HepG2 (cell line): ENCODE measurements around the gene PIP4K2B. TPM values are rescaled to one million over a fixed set of nuclear protein-coding genes. Genes with fewer than 3 reads are reported as not detected.
A peak's percentile ranks its signal among the peaks of the same experiment; 100 is the strongest.

Source experiments
- AKAP8 ChIP-seq: sonication (generic); formaldehyde crosslinking; IDR thresholded peaks from 2 replicates; pipeline ENCODE4 v1.5.1; 2020; ENCODE audit warnings: mild to moderate bottlenecking, missing genetic modification reagents
- EED ChIP-seq: sonication (generic); formaldehyde crosslinking; IDR thresholded peaks from 2 replicates; pipeline ENCODE4 v1.5.0; 2020; ENCODE audit warnings: mild to moderate bottlenecking, missing genetic modification reagents
- GFI1 ChIP-seq: sonication (generic); formaldehyde crosslinking; IDR thresholded peaks from 2 replicates; pipeline ENCODE4 v1.5.0; 2020; ENCODE audit warnings: missing genetic modification reagents, mild to moderate bottlenecking, borderline replicate concordance
- IKZF4 ChIP-seq: sonication (generic); formaldehyde crosslinking; IDR thresholded peaks from 2 replicates; pipeline ENCODE4 v1.5.1; 2020; ENCODE audit warnings: borderline replicate concordance, mild to moderate bottlenecking, low read depth, missing genetic modification reagents; ENCODE audit errors: not compliant biosample characterization
- KDM2A ChIP-seq: sonication (generic); formaldehyde crosslinking; IDR thresholded peaks from 2 replicates; pipeline ENCODE4 v1.4.0; 2020; ENCODE audit warnings: low read depth, missing genetic modification reagents, borderline replicate concordance
- KDM5A ChIP-seq: fragments of 200-600 bp; sonication (generic); IDR thresholded peaks from 2 replicates; pipeline ENCODE4 v1.7.0; 2018; ENCODE audit warnings: antibody characterized with exemption, mild to moderate bottlenecking, low read length, borderline replicate concordance
- RBM22 ChIP-seq: fragments of 200-400 bp; formaldehyde crosslinking; optimal IDR thresholded peaks from 2 replicates; pipeline ENCODE3; 2017; ENCODE audit warnings: mild to moderate bottlenecking, low read length, moderate library complexity
- RXRA ChIP-seq: sonication (generic); formaldehyde crosslinking; IDR thresholded peaks from 2 replicates; pipeline ENCODE4 v1.5.1; 2020; ENCODE audit warnings: missing genetic modification reagents
- TFDP2 ChIP-seq: sonication (generic); formaldehyde crosslinking; IDR thresholded peaks from 2 replicates; pipeline ENCODE4 v1.4.0; 2020; ENCODE audit warnings: missing genetic modification reagents
- ZBTB33 ChIP-seq: sonication (generic); formaldehyde crosslinking; IDR thresholded peaks from 2 replicates; pipeline ENCODE4 v1.4.0; 2020; ENCODE audit warnings: missing genetic modification reagents
- ZBTB38 ChIP-seq: sonication (generic); formaldehyde crosslinking; IDR thresholded peaks from 2 replicates; pipeline ENCODE4 v1.5.1; 2020; ENCODE audit warnings: mild to moderate bottlenecking, missing genetic modification reagents
- ZNF33B ChIP-seq: sonication (generic); formaldehyde crosslinking; IDR thresholded peaks from 2 replicates; pipeline ENCODE4 v1.5.1; 2020; ENCODE audit warnings: mild to moderate bottlenecking, missing genetic modification reagents
- ZNF431 ChIP-seq: sonication (generic); formaldehyde crosslinking; IDR thresholded peaks from 2 replicates; pipeline ENCODE4 v1.9.0; 2022; ENCODE audit warnings: missing genetic modification reagents, low read depth, mild to moderate bottlenecking, borderline replicate concordance
- ZNF772 ChIP-seq: sonication (generic); formaldehyde crosslinking; IDR thresholded peaks from 2 replicates; pipeline ENCODE4 v1.5.0; 2020; ENCODE audit warnings: mild to moderate bottlenecking, missing genetic modification reagents
- ZNF777 ChIP-seq: sonication (generic); formaldehyde crosslinking; IDR thresholded peaks from 2 replicates; pipeline ENCODE4 v1.4.0; 2020; ENCODE audit warnings: missing genetic modification reagents
- polyA plus RNA-seq, 8 experiments: library from polyadenylated mRNA; depleted of rRNA in 3 of 8; stranded (reverse) in 7 of 8; unstranded in 1 of 8; fragments of >200 nt; fragmentation: Illumina TruSeq in 4 of 8; extraction: Trizol in 4 of 8; gene quantifications; 2 replicates each; pipeline versions ENCODE4 v1.2.1 to v1.2.3, GENCODE V29; 2011 to 2016; ENCODE audit warnings: low read depth in 4 of 8, missing spikeins in 1 of 8, mixed read lengths in 1 of 8; ENCODE audit not compliant: insufficient read depth in 1 of 8
- total RNA-seq, 5 experiments: library from RNA; depleted of rRNA; stranded (reverse); fragments of >200 nt; fragmentation: Illumina TruSeq; extraction: Trizol; gene quantifications; 2 replicates each; pipeline ENCODE4 v1.2.3, GENCODE V29; 2016; ENCODE audit warnings: low read depth in 1 of 5
- TF ChIP-seq, protein P1 (sequence below), 2 experiments: sonication (generic) in 1 of 2; formaldehyde crosslinking in 1 of 2; IDR thresholded peaks; 2 replicates each; pipeline versions ENCODE4 v1.4.0 to v1.6.1; 2016 to 2020; ENCODE audit warnings: borderline replicate concordance in 1 of 2, low read depth in 1 of 2, mild to moderate bottlenecking in 1 of 2, missing genetic modification reagents in 1 of 2
- TF ChIP-seq, protein P2 (sequence below): sonication (generic); formaldehyde crosslinking; IDR thresholded peaks from 2 replicates; pipeline ENCODE4 v1.4.0; 2020; ENCODE audit warnings: mild to moderate bottlenecking, low read depth, missing genetic modification reagents

The PIP4K2B gene
- total and polyA plus RNA-seq, 2 of the 13 experiments (the other 11 are each of a cell fraction or from before 2014, with no cell fraction given): 20.4 to 54.0 TPM

GRCh38 chr17:38733982-38734973, 65.1 kb downstream of the PIP4K2B start (continued):
- peak; percentile 87 for TF ChIP-seq RBM22
- no peak for TF ChIP-seq ZNF431 (CRISPR knock-in tag)
- TF ChIP-seq ZNF33B: no peak
- peak; percentile 67; the same call in 1 of the 2 replicates for TF ChIP-seq ZNF772
- 0 out of 2 replicates have a peak, but pooled peaks have one; percentile 27 for TF ChIP-seq AKAP8
- TF ChIP-seq ZBTB33 (CRISPR knock-in tag): peak; percentile 38; the same call in 1 of the 2 replicates
- 0 out of 2 replicates have a peak, but pooled peaks have one; percentile 14 for TF ChIP-seq ZBTB38 (CRISPR knock-in tag)
- TF ChIP-seq ZNF777: 0 out of 2 replicates have a peak, but pooled peaks have one; percentile 40
- 0 out of 2 replicates have a peak, but pooled peaks have one; percentile 15 for TF ChIP-seq KDM5A
- TF ChIP-seq GFI1: no peak
- TF ChIP-seq EED: 0 out of 2 replicates have a peak, but pooled peaks have one; percentile 44
- TF ChIP-seq, protein P1, sequence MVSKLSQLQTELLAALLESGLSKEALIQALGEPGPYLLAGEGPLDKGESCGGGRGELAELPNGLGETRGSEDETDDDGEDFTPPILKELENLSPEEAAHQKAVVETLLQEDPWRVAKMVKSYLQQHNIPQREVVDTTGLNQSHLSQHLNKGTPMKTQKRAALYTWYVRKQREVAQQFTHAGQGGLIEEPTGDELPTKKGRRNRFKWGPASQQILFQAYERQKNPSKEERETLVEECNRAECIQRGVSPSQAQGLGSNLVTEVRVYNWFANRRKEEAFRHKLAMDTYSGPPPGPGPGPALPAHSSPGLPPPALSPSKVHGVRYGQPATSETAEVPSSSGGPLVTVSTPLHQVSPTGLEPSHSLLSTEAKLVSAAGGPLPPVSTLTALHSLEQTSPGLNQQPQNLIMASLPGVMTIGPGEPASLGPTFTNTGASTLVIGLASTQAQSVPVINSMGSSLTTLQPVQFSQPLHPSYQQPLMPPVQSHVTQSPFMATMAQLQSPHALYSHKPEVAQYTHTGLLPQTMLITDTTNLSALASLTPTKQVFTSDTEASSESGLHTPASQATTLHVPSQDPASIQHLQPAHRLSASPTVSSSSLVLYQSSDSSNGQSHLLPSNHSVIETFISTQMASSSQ (IDR thresholded peaks at IDR 0.05; ENCODE audit: low read depth): no peak
- TF ChIP-seq, protein P1 (CRISPR knock-in tag; IDR thresholded peaks at IDR 0.05; ENCODE audit: borderline replicate concordance): peak; percentile 14; the same call in 1 of the 2 replicates
- no peak for TF ChIP-seq IKZF4
- TF ChIP-seq, protein P2, sequence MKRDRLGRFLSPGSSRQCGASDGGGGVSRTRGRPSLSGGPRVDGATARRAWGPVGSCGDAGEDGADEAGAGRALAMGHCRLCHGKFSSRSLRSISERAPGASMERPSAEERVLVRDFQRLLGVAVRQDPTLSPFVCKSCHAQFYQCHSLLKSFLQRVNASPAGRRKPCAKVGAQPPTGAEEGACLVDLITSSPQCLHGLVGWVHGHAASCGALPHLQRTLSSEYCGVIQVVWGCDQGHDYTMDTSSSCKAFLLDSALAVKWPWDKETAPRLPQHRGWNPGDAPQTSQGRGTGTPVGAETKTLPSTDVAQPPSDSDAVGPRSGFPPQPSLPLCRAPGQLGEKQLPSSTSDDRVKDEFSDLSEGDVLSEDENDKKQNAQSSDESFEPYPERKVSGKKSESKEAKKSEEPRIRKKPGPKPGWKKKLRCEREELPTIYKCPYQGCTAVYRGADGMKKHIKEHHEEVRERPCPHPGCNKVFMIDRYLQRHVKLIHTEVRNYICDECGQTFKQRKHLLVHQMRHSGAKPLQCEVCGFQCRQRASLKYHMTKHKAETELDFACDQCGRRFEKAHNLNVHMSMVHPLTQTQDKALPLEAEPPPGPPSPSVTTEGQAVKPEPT (CRISPR knock-in tag): peak; percentile 44; the same call in 1 of the 2 replicates
- peak; percentile 2; the same call in 1 of the 2 replicates for TF ChIP-seq KDM2A (CRISPR knock-in tag)
- 0 out of 2 replicates have a peak, but pooled peaks have one; percentile 17 for TF ChIP-seq RXRA (CRISPR knock-in tag)
- TF ChIP-seq TFDP2 (CRISPR knock-in tag): 0 out of 2 replicates have a peak, but pooled peaks have one; percentile 1
